ENCODE results near the gene DBN1.

DBN1 gene

GRCh38 chr5:177519463-177520235 lies 46.2 kb upstream of the DBN1 start:
- Histone ChIP-seq H3K4me2 (ENCODE audit: insufficient read depth, low read length) (peak overlapping the region; percentile 61), H2AFZ (ENCODE audit: low read depth, low read length) (no peak overlapping the region), H3K27ac (ENCODE audit: low read length) (no peak overlapping the region), H4K20me1 (ENCODE audit: insufficient read depth, low read length) (peaks cover 22% of the 10 kb centered on the region), H3K9me3 (ENCODE audit: insufficient read depth, low read length, severe bottlenecking) (no peaks in the 10 kb centered on the region), H3K27me3 (ENCODE audit: insufficient read depth, low read length, poor library complexity) (no peaks in the 10 kb centered on the region), H3K4me1 (ENCODE audit: insufficient read depth, low read length) (peaks cover 39% of the 10 kb centered on the region), H3K36me3 (ENCODE audit: insufficient read depth, low read length) (peaks cover 61% of the 10 kb centered on the region), H3K4me3 (ENCODE audit: low read depth in 1 of 2, low read length in 2 of 2) (peak overlapping the region in 1 of 2 experiments; percentile 30; a peak in 2 of 4 replicates), H3K79me2 (ENCODE audit: insufficient read depth, low read length) (peaks cover 27% of the 10 kb centered on the region), H3K9ac (ENCODE audit: low read depth, low read length) (0 out of 2 replicates have a peak overlapping the region, but pooled peaks have one; percentile 15)
- ATAC-seq (ENCODE audit: insufficient read depth, low read depth) (no peak), DNase-seq (no peak)
- no peak for TF ChIP-seq CTCF (IDR thresholded peaks at IDR 0.05; ENCODE audit: borderline replicate concordance, extremely low read depth, low read length, poor library complexity, severe bottlenecking)
- no peak for TF ChIP-seq EZH2 (IDR thresholded peaks at IDR 0.05; ENCODE audit: borderline replicate concordance, low read depth, low read length, severe bottlenecking)

- ATAC-seq (ENCODE audit: insufficient read depth, low read depth) (peak; percentile 86), DNase-seq (peak; percentile 96)
- no peaks in the 10 kb centered on the region for H3K9me3 ChIP-seq (ENCODE audit: insufficient read depth, low read length, severe bottlenecking)
- peaks cover 47% of the 10 kb centered on the region for H3K4me1 ChIP-seq (ENCODE audit: insufficient read depth, low read length)
- peak within 1 kb of the TSS; percentile 83 for H3K27ac ChIP-seq (ENCODE audit: low read length)
- peaks cover 70% of the 10 kb centered on the region for H3K36me3 ChIP-seq (ENCODE audit: insufficient read depth, low read length)
- peak within 1 kb of the TSS; percentile 94 for H2AFZ ChIP-seq (ENCODE audit: low read depth, low read length)
- H3K4me2 ChIP-seq (ENCODE audit: insufficient read depth, low read length), result peak within 1 kb of the TSS; percentile 88
- H4K20me1 ChIP-seq (ENCODE audit: insufficient read depth, low read length), result peaks cover 24% of the 10 kb centered on the region
- H3K4me3 ChIP-seq (ENCODE audit: low read depth in 1 of 2, low read length in 2 of 2), result peak within 1 kb of the TSS; percentile 60 to 77
- H3K27me3 ChIP-seq (ENCODE audit: insufficient read depth, low read length, poor library complexity), result no peaks in the 10 kb centered on the region
- peaks cover 36% of the 10 kb centered on the region for H3K79me2 ChIP-seq (ENCODE audit: insufficient read depth, low read length)
- peak within 1 kb of the TSS; percentile 66 for H3K9ac ChIP-seq (ENCODE audit: low read depth, low read length)
- TF ChIP-seq CTCF (IDR thresholded peaks at IDR 0.05; ENCODE audit: borderline replicate concordance, extremely low read depth, low read length, poor library complexity, severe bottlenecking), result peak; percentile 9
- no peak for TF ChIP-seq EZH2 (IDR thresholded peaks at IDR 0.05; ENCODE audit: borderline replicate concordance, low read depth, low read length, severe bottlenecking)
Observed at GRCh38 chr5:177516601-177517568, 43.5 kb upstream of the DBN1 start, which contains the start of gene DDX41. DDX41 (minus strand) TSS chr5:177516961; CDS start chr5:177516945, 16 bp downstream.

- Histone ChIP-seq H3K4me2 (ENCODE audit: insufficient read depth, low read length) (peak overlapping the region; percentile 88), H3K79me2 (ENCODE audit: insufficient read depth, low read length) (peaks cover 36% of the 10 kb centered on the region), H4K20me1 (ENCODE audit: insufficient read depth, low read length) (peaks cover 28% of the 10 kb centered on the region), H3K4me1 (ENCODE audit: insufficient read depth, low read length) (peaks cover 47% of the 10 kb centered on the region), H3K27me3 (ENCODE audit: insufficient read depth, low read length, poor library complexity) (no peaks in the 10 kb centered on the region), H3K9me3 (ENCODE audit: insufficient read depth, low read length, severe bottlenecking) (no peaks in the 10 kb centered on the region), H3K4me3 (ENCODE audit: low read depth in 1 of 2, low read length in 2 of 2) (peak overlapping the region; percentile 60 to 77), H3K27ac (ENCODE audit: low read length) (peak overlapping the region; percentile 83), H2AFZ (ENCODE audit: low read depth, low read length) (no peak overlapping the region), H3K9ac (ENCODE audit: low read depth, low read length) (peak overlapping the region; percentile 66), H3K36me3 (ENCODE audit: insufficient read depth, low read length) (peaks cover 71% of the 10 kb centered on the region)
- DNase-seq (no peak), ATAC-seq (ENCODE audit: insufficient read depth, low read depth) (no peak)
- TF ChIP-seq EZH2 (IDR thresholded peaks at IDR 0.05; ENCODE audit: borderline replicate concordance, low read depth, low read length, severe bottlenecking) (no peak), CTCF (IDR thresholded peaks at IDR 0.05; ENCODE audit: borderline replicate concordance, extremely low read depth, low read length, poor library complexity, severe bottlenecking) (no peak)
Observed at GRCh38 chr5:177515580-177515979, 42.1 kb upstream of the DBN1 start.
